Stimulated activated CD8-positive, alpha-beta memory T cell treated with anti-CD3 and anti-CD28 coated beads, Interleukin-4, amount 100 ng/mL, for 48 hours (primary cell): ENCODE results near the gene ABTB2.

Experiments used
- DNase-seq: peaks from one replicate; pipeline ENCODE4 v3.0.0-alpha.2; 2020

The ABTB2 gene

GRCh38 chr11:34280945-34281872, 76.6 kb downstream of the ABTB2 start:
- DNase-seq, result no peak

- no peak for DNase-seq
Observed at GRCh38 chr11:34278693-34279297, 79.0 kb downstream of the ABTB2 start.

- DNase-seq, result no peak
Observed at GRCh38 chr11:34278175-34278574, 79.6 kb downstream of the ABTB2 start.

GRCh38 chr11:34277171-34277570, 80.6 kb downstream of the ABTB2 start:
- DNase-seq, result no peak

- no peak for DNase-seq
Observed at GRCh38 chr11:34276352-34276864, 81.4 kb downstream of the ABTB2 start.

- no peak for DNase-seq
Observed at GRCh38 chr11:34275486-34275885, 82.3 kb downstream of the ABTB2 start.

- no peak for DNase-seq
Observed at GRCh38 chr11:34274712-34275398, 83.0 kb downstream of the ABTB2 start.

- no peak for DNase-seq
Observed at GRCh38 chr11:34273099-34273498, 84.7 kb downstream of the ABTB2 start.

- DNase-seq, result no peak
Observed at GRCh38 chr11:34271727-34272126, 86.1 kb downstream of the ABTB2 start.

GRCh38 chr11:34270711-34271110, 87.1 kb downstream of the ABTB2 start:
- no peak for DNase-seq

- no peak for DNase-seq
Observed at GRCh38 chr11:34269694-34270245, 88.0 kb downstream of the ABTB2 start.

- DNase-seq, result no peak
Observed at GRCh38 chr11:34268906-34269430, 88.8 kb downstream of the ABTB2 start.

GRCh38 chr11:34267417-34267816, 90.4 kb downstream of the ABTB2 start:
- DNase-seq, result no peak

- DNase-seq, result no peak
Observed at GRCh38 chr11:34267013-34267412, 90.8 kb downstream of the ABTB2 start.

GRCh38 chr11:34266090-34266912, 91.5 kb downstream of the ABTB2 start:
- no peak for DNase-seq

GRCh38 chr11:34264303-34265110, 93.3 kb downstream of the ABTB2 start:
- no peak for DNase-seq

- no peak for DNase-seq
Observed at GRCh38 chr11:34263441-34264091, 94.2 kb downstream of the ABTB2 start.

- no peak for DNase-seq
Observed at GRCh38 chr11:34262531-34263081, 95.2 kb downstream of the ABTB2 start.

GRCh38 chr11:34261820-34262219, 96.0 kb downstream of the ABTB2 start:
- DNase-seq, result no peak

GRCh38 chr11:34261095-34261494, 96.7 kb downstream of the ABTB2 start:
- DNase-seq, result no peak
